Mesothelial cell of epicardium (in vitro differentiated cells): ENCODE data around the gene PLA2G6. TPM values are rescaled to one million over a fixed set of nuclear protein-coding genes. Genes with fewer than 3 reads are reported as not detected.

Experiments used
- DNase-seq, 2 experiments: peaks; one replicate each; pipeline ENCODE4 v3.0.0; 2021; ENCODE audit warnings: low spot score in 2 of 2; ENCODE audit not compliant: unreplicated experiment in 2 of 2
- H3K27ac Mint-ChIP-seq: 2 replicates; pipeline ENCODE4 v1.8.0; 2021; ENCODE audit warnings: mixed read lengths
- H3K27me3 Mint-ChIP-seq: 2 replicates; pipeline ENCODE4 v1.8.0; 2021; ENCODE audit warnings: low read depth, mixed read lengths
- H3K36me3 Mint-ChIP-seq: 2 replicates; pipeline ENCODE4 v1.8.0; 2021; ENCODE audit warnings: mixed read lengths
- H3K4me1 Mint-ChIP-seq: 2 replicates; pipeline ENCODE4 v1.8.0; 2021; ENCODE audit warnings: mixed read lengths
- H3K4me3 Mint-ChIP-seq: 2 replicates; pipeline ENCODE4 v1.8.0; 2021; ENCODE audit warnings: mild to moderate bottlenecking, moderate library complexity, mixed read lengths
- H3K9me3 Mint-ChIP-seq: 2 replicates; pipeline ENCODE4 v1.8.0; 2021; ENCODE audit warnings: mixed read lengths
- CTCF ChIP-seq: fragments of 200-600 bp; sonication (generic); IDR thresholded peaks from one replicate; pipeline ENCODE4 v1.5.0; 2021; ENCODE audit warnings: antibody characterized with exemption; ENCODE audit not compliant: unreplicated experiment
- total RNA-seq: library from RNA; stranded (reverse); gene quantifications from 3 replicates; pipeline ENCODE4 v1.2.1, GENCODE V29; 2021

The PLA2G6 gene
- total RNA-seq, 1 donor from 2014 or later, result 88.2 TPM

GRCh38 chr22:38141217-38141973 is 40.2 kb downstream of the PLA2G6 start:
- no peak for DNase-seq
- Mint-ChIP-seq H3K36me3 (peaks cover 16% of the 10 kb centered on the region), H3K27ac (no peak overlapping the region), H3K4me1 (no peaks in the 10 kb centered on the region), H3K9me3 (no peaks in the 10 kb centered on the region), H3K4me3 (no peak overlapping the region), H3K27me3 (no peaks in the 10 kb centered on the region)
- no peak for TF ChIP-seq CTCF

GRCh38 chr22:38139901-38140300 is 41.7 kb downstream of the PLA2G6 start:
- H3K4me3 Mint-ChIP-seq, result no peak overlapping the region
- no peak overlapping the region for H3K27ac Mint-ChIP-seq
- H3K4me1 Mint-ChIP-seq, result peaks cover 4% of the 10 kb centered on the region
- TF ChIP-seq CTCF, result no peak
- H3K9me3 Mint-ChIP-seq, result peaks cover 4% of the 10 kb centered on the region
- peaks cover 27% of the 10 kb centered on the region for H3K36me3 Mint-ChIP-seq
- DNase-seq, result no peak
- no peaks in the 10 kb centered on the region for H3K27me3 Mint-ChIP-seq

GRCh38 chr22:38138961-38139360 is 42.7 kb downstream of the PLA2G6 start:
- H3K27ac Mint-ChIP-seq, result no peak overlapping the region
- no peak for DNase-seq
- no peaks in the 10 kb centered on the region for H3K27me3 Mint-ChIP-seq
- peaks cover 4% of the 10 kb centered on the region for H3K4me1 Mint-ChIP-seq
- no peak overlapping the region for H3K4me3 Mint-ChIP-seq
- peaks cover 4% of the 10 kb centered on the region for H3K9me3 Mint-ChIP-seq
- peaks cover 31% of the 10 kb centered on the region for H3K36me3 Mint-ChIP-seq
- no peak for TF ChIP-seq CTCF

- Mint-ChIP-seq H3K4me3 (no peak overlapping the region), H3K27me3 (no peaks in the 10 kb centered on the region), H3K9me3 (peaks cover 4% of the 10 kb centered on the region), H3K4me1 (peaks cover 4% of the 10 kb centered on the region), H3K27ac (no peak overlapping the region), H3K36me3 (peaks cover 31% of the 10 kb centered on the region)
- DNase-seq, result no peak
- no peak for TF ChIP-seq CTCF
Measured at GRCh38 chr22:38137876-38138687, 43.5 kb downstream of the PLA2G6 start.

- Mint-ChIP-seq H3K4me3 (no peak overlapping the region), H3K4me1 (peaks cover 4% of the 10 kb centered on the region), H3K36me3 (peaks cover 34% of the 10 kb centered on the region), H3K9me3 (peaks cover 4% of the 10 kb centered on the region), H3K27me3 (no peaks in the 10 kb centered on the region), H3K27ac (no peak overlapping the region)
- DNase-seq, result no peak
- no peak for TF ChIP-seq CTCF
Measured at GRCh38 chr22:38136607-38137006, 45.0 kb downstream of the PLA2G6 start.
